HG03159 (cell line): ENCODE data around the gene HOXB6.

Experiments
- ATAC-seq: cut with Tn5 transposase; IDR thresholded peaks from one replicate; pipeline ENCODE4 v1.9.1; 2021; ENCODE audit warnings: mild to moderate bottlenecking, moderate library complexity; ENCODE audit not compliant: unreplicated experiment

The HOXB6 gene

GRCh38 chr17:48611213-48611612 is 6.4 kb upstream of the HOXB6 start:
- no peak for ATAC-seq

GRCh38 chr17:48610282-48611211 is 5.8 kb upstream of the HOXB6 start, which contains the start of gene HOXB7:
HOXB7 (minus strand) TSS chr17:48611017; CDS start chr17:48610918, 99 bp downstream.
- ATAC-seq, result no peak

- no peak for ATAC-seq
Measured at GRCh38 chr17:48609759-48610281, 5.0 kb upstream of the HOXB6 start.

- no peak for ATAC-seq
Measured at GRCh38 chr17:48609033-48609432, 4.2 kb upstream of the HOXB6 start.

GRCh38 chr17:48608494-48608834 is 3.7 kb upstream of the HOXB6 start:
- ATAC-seq, result no peak

- no peak for ATAC-seq
Measured at GRCh38 chr17:48606892-48607614, 2.3 kb upstream of the HOXB6 start.

GRCh38 chr17:48605991-48606891 is 1.5 kb upstream of the HOXB6 start:
- no peak for ATAC-seq

- no peak for ATAC-seq
Measured at GRCh38 chr17:48605409-48605919, 678 bp upstream of the HOXB6 start.

- no peak for ATAC-seq
Measured at GRCh38 chr17:48603959-48604769, 622 bp downstream of the HOXB6 start.

- ATAC-seq, result no peak
Measured at GRCh38 chr17:48601539-48602425, 3.0 kb downstream of the HOXB6 start.

GRCh38 chr17:48601207-48601538 is 3.6 kb downstream of the HOXB6 start:
- ATAC-seq, result no peak

- no peak for ATAC-seq
Measured at GRCh38 chr17:48600244-48601098, 4.3 kb downstream of the HOXB6 start.

- no peak for ATAC-seq
Measured at GRCh38 chr17:48599354-48599753, 5.4 kb downstream of the HOXB6 start.

GRCh38 chr17:48598736-48599135 is 6.0 kb downstream of the HOXB6 start:
- no peak for ATAC-seq

GRCh38 chr17:48597778-48598631 is 6.8 kb downstream of the HOXB6 start:
- ATAC-seq, result no peak

GRCh38 chr17:48597528-48597777 is 7.3 kb downstream of the HOXB6 start:
- no peak for ATAC-seq
